ENCODE data around the gene MEG3.

DNA sequence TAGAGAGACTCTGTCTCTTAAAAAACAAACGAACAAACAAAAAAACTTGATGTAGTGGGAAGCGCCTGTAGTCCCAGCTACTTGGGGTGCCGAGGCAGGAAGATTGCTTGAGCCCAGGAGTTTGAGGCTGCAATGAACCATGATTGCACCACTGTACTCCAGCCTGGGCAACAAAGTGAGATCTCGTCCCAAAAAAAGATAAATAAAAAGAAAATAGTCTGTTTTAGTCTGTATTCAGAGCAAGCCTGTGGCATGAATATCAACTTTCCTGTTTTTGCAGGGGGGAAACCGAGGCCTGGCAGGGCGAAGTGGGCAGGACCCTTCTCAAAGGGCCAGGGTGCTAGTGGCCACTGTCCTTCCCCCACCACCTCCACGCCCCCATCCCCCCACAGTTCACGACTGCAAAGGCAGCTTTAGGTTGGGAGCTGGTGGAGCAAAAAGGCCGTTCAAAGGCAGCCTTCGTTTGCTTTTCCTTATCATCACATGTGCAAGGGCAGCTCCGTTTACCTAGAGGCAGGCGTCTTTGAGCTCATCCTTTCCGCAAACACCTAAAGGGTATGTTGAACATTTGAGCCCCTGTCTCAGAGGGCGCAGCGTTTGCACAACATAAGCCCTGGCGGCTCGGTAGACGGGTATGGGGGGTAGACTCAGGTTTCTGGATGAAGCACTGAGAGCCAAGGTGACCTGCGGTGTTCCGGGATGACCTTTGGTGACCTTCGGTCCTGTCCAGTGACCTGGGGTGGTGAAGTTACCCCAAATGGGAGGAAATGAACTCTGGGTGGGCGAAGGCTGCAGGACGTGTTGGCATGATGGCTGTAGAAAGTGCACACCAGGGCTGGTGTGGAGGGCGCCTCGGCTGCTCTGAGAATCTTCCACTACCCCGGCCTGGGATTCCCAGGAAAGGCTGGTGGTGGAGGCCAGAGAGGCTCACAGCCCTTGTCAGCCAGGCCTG lies 8.7 kb upstream of the MEG3 start:
- TF ChIP-seq, protein P1, sequence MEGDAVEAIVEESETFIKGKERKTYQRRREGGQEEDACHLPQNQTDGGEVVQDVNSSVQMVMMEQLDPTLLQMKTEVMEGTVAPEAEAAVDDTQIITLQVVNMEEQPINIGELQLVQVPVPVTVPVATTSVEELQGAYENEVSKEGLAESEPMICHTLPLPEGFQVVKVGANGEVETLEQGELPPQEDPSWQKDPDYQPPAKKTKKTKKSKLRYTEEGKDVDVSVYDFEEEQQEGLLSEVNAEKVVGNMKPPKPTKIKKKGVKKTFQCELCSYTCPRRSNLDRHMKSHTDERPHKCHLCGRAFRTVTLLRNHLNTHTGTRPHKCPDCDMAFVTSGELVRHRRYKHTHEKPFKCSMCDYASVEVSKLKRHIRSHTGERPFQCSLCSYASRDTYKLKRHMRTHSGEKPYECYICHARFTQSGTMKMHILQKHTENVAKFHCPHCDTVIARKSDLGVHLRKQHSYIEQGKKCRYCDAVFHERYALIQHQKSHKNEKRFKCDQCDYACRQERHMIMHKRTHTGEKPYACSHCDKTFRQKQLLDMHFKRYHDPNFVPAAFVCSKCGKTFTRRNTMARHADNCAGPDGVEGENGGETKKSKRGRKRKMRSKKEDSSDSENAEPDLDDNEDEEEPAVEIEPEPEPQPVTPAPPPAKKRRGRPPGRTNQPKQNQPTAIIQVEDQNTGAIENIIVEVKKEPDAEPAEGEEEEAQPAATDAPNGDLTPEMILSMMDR (IDR thresholded peaks at IDR 0.05) = peak in 1 of 3 donors; percentile 14
- TF ChIP-seq POLR2A (IDR thresholded peaks at IDR 0.05) = no peak

Measured in lower leg skin (tissue), 3 donors.